ENCODE data around the gene OSBP2.

The OSBP2 gene

GRCh38 chr22:30881361-30882183 is 186.9 kb downstream of the OSBP2 start:
- no peak for TF ChIP-seq CTCF (IDR thresholded peaks at IDR 0.05; ENCODE audit: low read depth, low read length)
- H3K4me3 ChIP-seq (replicated peaks in 1 of 2; ENCODE audit: low read depth in 2 of 2, low read length in 2 of 2): no peak overlapping the region

GRCh38 chr22:30882184-30882717 is 187.6 kb downstream of the OSBP2 start:
- no peak for DNase-seq (ENCODE audit: low read depth in 2 of 2)
- no peak overlapping the region for H3K4me3 ChIP-seq (replicated peaks in 1 of 2; ENCODE audit: low read depth in 2 of 2, low read length in 2 of 2)
- TF ChIP-seq CTCF (IDR thresholded peaks at IDR 0.05; ENCODE audit: low read depth, low read length): no peak

More at GRCh38 chr22:30881361-30882183, 186.9 kb downstream of the OSBP2 start:
- peak in 1 of 2 donors; percentile 38 for DNase-seq (ENCODE audit: low read depth in 2 of 2)

- no peak for DNase-seq (ENCODE audit: low read depth in 2 of 2)
- TF ChIP-seq CTCF (IDR thresholded peaks at IDR 0.05; ENCODE audit: low read depth, low read length): no peak
- no peak overlapping the region for H3K4me3 ChIP-seq (replicated peaks in 1 of 2; ENCODE audit: low read depth in 2 of 2, low read length in 2 of 2)
Measured at GRCh38 chr22:30882974-30883533, 188.4 kb downstream of the OSBP2 start.

GRCh38 chr22:30883586-30884145 is 189.0 kb downstream of the OSBP2 start:
- no peak for DNase-seq (ENCODE audit: low read depth in 2 of 2)
- no peak overlapping the region for H3K4me3 ChIP-seq (replicated peaks in 1 of 2; ENCODE audit: low read depth in 2 of 2, low read length in 2 of 2)
- no peak for TF ChIP-seq CTCF (IDR thresholded peaks at IDR 0.05; ENCODE audit: low read depth, low read length)

- no peak overlapping the region for H3K4me3 ChIP-seq (replicated peaks in 1 of 2; ENCODE audit: low read depth in 2 of 2, low read length in 2 of 2)
- no peak for TF ChIP-seq CTCF (IDR thresholded peaks at IDR 0.05; ENCODE audit: low read depth, low read length)
Measured at GRCh38 chr22:30884211-30885000, 189.7 kb downstream of the OSBP2 start.

GRCh38 chr22:30885001-30885366 is 190.3 kb downstream of the OSBP2 start:
- DNase-seq (ENCODE audit: low read depth in 2 of 2): no peak
- TF ChIP-seq CTCF (IDR thresholded peaks at IDR 0.05; ENCODE audit: low read depth, low read length): no peak
- no peak overlapping the region for H3K4me3 ChIP-seq (replicated peaks in 1 of 2; ENCODE audit: low read depth in 2 of 2, low read length in 2 of 2)

More at GRCh38 chr22:30884211-30885000, 189.7 kb downstream of the OSBP2 start:
- DNase-seq (ENCODE audit: low read depth in 2 of 2): no peak
